PC-3 (cell line): ENCODE results near the gene IL24.

Source experiments
- EZH2 ChIP-seq: fragments of 300-600 bp; sonication (generic); IDR thresholded peaks from one replicate; pipeline ENCODE4 v1.6.1; 2017; ENCODE audit warnings: antibody characterized with exemption, mild to moderate bottlenecking, low read length; ENCODE audit not compliant: unreplicated experiment
- EZH2phosphoT487 ChIP-seq: fragments of 300-600 bp; sonication (generic); IDR thresholded peaks from 2 replicates; pipeline ENCODE4 v1.6.1; 2018; ENCODE audit warnings: mild to moderate bottlenecking, antibody characterized with exemption, low read length, borderline replicate concordance
- TF ChIP-seq, protein P1 (sequence below): fragments of 300-600 bp; sonication (generic); conservative IDR thresholded peaks from 2 replicates; pipeline ENCODE4 v1.5.1; 2017; ENCODE audit warnings: antibody characterized with exemption, low read depth, mild to moderate bottlenecking, low read length

- TF ChIP-seq, protein P1, sequence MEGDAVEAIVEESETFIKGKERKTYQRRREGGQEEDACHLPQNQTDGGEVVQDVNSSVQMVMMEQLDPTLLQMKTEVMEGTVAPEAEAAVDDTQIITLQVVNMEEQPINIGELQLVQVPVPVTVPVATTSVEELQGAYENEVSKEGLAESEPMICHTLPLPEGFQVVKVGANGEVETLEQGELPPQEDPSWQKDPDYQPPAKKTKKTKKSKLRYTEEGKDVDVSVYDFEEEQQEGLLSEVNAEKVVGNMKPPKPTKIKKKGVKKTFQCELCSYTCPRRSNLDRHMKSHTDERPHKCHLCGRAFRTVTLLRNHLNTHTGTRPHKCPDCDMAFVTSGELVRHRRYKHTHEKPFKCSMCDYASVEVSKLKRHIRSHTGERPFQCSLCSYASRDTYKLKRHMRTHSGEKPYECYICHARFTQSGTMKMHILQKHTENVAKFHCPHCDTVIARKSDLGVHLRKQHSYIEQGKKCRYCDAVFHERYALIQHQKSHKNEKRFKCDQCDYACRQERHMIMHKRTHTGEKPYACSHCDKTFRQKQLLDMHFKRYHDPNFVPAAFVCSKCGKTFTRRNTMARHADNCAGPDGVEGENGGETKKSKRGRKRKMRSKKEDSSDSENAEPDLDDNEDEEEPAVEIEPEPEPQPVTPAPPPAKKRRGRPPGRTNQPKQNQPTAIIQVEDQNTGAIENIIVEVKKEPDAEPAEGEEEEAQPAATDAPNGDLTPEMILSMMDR: no peak
- TF ChIP-seq EZH2 (no peak), EZH2phosphoT487 (no peak)
Measured at GRCh38 chr1:206904423-206905142, 7.3 kb downstream of the IL24 start.
